Renal pelvis (tissue), 12 donors: ENCODE data around the gene TMEM183A. TPM values are rescaled to one million over a fixed set of nuclear protein-coding genes. Genes with fewer than 3 reads are reported as not detected.
A peak's percentile ranks its signal among the peaks of the same experiment; 100 is the strongest.

Experiments used
- DNase-seq: peaks from one replicate; pipeline ENCODE4 v3.0.0-alpha.2; 2013
- long read RNA-seq, 16 experiments: transcript quantifications; one replicate each; lab custom pipeline, GENCODE V29; 2026
- polyA plus RNA-seq, 3 donors: library from polyadenylated mRNA; unstranded; fragments of 120-200 nt; gene quantifications; one replicate each; pipeline ENCODE4 v1.2.1, GENCODE V29; 2013; ENCODE audit not compliant: insufficient read length in 3 of 3

The TMEM183A gene
- 10 to 100 TPM; 72.6 to 78.1 (median 73.3) TPM for polyA plus RNA-seq
- long read RNA-seq, donor 1, transcript TMEM183A-201 (8 exons, 3,019 nt) = major isoform, 15 of 41 reads
- long read RNA-seq, donor 1, partial matches to known transcripts = 18 of 41 reads
- long read RNA-seq, donor 1, other reads (novel, unspliced or antisense) = 6 of 41 reads
- long read RNA-seq, donor 2, transcript TMEM183A-201 (8 exons, 3,019 nt) = major isoform, 25 of 62 reads
- long read RNA-seq, donor 2, partial matches to known transcripts = 29 of 62 reads
- long read RNA-seq, donor 2, other reads (novel, unspliced or antisense) = 5 of 62 reads
- long read RNA-seq, donor 3, transcript TMEM183A-201 (8 exons, 3,019 nt) = major isoform, 14 of 42 reads
- long read RNA-seq, donor 3, partial matches to known transcripts = 22 of 42 reads
- long read RNA-seq, donor 3, other reads (novel, unspliced or antisense) = 5 of 42 reads
- long read RNA-seq, donor 4, transcript TMEM183A-201 (8 exons, 3,019 nt) = major isoform, 18 of 49 reads
- long read RNA-seq, donor 4, partial matches to known transcripts = 22 of 49 reads
- long read RNA-seq, donor 4, other reads (novel, unspliced or antisense) = 8 of 49 reads
- long read RNA-seq, donor 5, transcript TMEM183A-201 (8 exons, 3,019 nt) = major isoform, 9 of 11 reads
- long read RNA-seq, donor 5, partial matches to known transcripts = 0 of 11 reads
- long read RNA-seq, donor 5, other reads (novel, unspliced or antisense) = 0 of 11 reads
- long read RNA-seq, donor 6, transcript TMEM183A-201 (8 exons, 3,019 nt) = major isoform, 19 of 64 reads
- long read RNA-seq, donor 6, partial matches to known transcripts = 39 of 64 reads
- long read RNA-seq, donor 6, other reads (novel, unspliced or antisense) = 6 of 64 reads
- long read RNA-seq, donor 7, transcript TMEM183A-201 (8 exons, 3,019 nt) = major isoform, 16 of 61 reads
- long read RNA-seq, donor 7, partial matches to known transcripts = 44 of 61 reads
- long read RNA-seq, donor 7, other reads (novel, unspliced or antisense) = 0 of 61 reads
- long read RNA-seq, donor 8, transcript TMEM183A-201 (8 exons, 3,019 nt) = major isoform, 9 of 16 reads
- long read RNA-seq, donor 8, partial matches to known transcripts = 7 of 16 reads
- long read RNA-seq, donor 8, other reads (novel, unspliced or antisense) = 0 of 16 reads
- long read RNA-seq, donor 9, transcript TMEM183A-201 (8 exons, 3,019 nt) = major isoform, 20 of 52 reads
- long read RNA-seq, donor 9, partial matches to known transcripts = 27 of 52 reads
- long read RNA-seq, donor 9, other reads (novel, unspliced or antisense) = 5 of 52 reads
- long read RNA-seq, donor 10, transcript TMEM183A-201 (8 exons, 3,019 nt) = major isoform, 10 of 31 reads
- long read RNA-seq, donor 10, partial matches to known transcripts = 20 of 31 reads
- long read RNA-seq, donor 10, other reads (novel, unspliced or antisense) = 0 of 31 reads
- long read RNA-seq, donor 11, transcript TMEM183A-201 (8 exons, 3,019 nt) = major isoform, 11 of 30 reads
- long read RNA-seq, donor 11, partial matches to known transcripts = 19 of 30 reads
- long read RNA-seq, donor 11, other reads (novel, unspliced or antisense) = 0 of 30 reads
- long read RNA-seq, donor 12, transcript TMEM183A-201 (8 exons, 3,019 nt) = major isoform, 8 of 47 reads
- long read RNA-seq, donor 12, partial matches to known transcripts = 29 of 47 reads
- long read RNA-seq, donor 12, other reads (novel, unspliced or antisense) = 9 of 47 reads
- long read RNA-seq, donor 13, transcript TMEM183A-201 (8 exons, 3,019 nt) = major isoform, 5 of 20 reads
- long read RNA-seq, donor 13, partial matches to known transcripts = 15 of 20 reads
- long read RNA-seq, donor 13, other reads (novel, unspliced or antisense) = 0 of 20 reads
- long read RNA-seq, donor 14 = 0 reads
- long read RNA-seq, donor 15, transcript TMEM183A-201 (8 exons, 3,019 nt) = major isoform, 26 of 74 reads
- long read RNA-seq, donor 15, partial matches to known transcripts = 40 of 74 reads
- long read RNA-seq, donor 15, other reads (novel, unspliced or antisense) = 8 of 74 reads
- long read RNA-seq, donor 16, transcript TMEM183A-201 (8 exons, 3,019 nt) = major isoform, 27 of 68 reads
- long read RNA-seq, donor 16, partial matches to known transcripts = 34 of 68 reads
- long read RNA-seq, donor 16, other reads (novel, unspliced or antisense) = 6 of 68 reads

- DNase-seq = peak; percentile 98
Measured at GRCh38 chr1:203006948-203007871, at the start of gene TMEM183A. Gene TMEM183A (plus strand): TSS chr1:203007374. CDS start chr1:203007466, 92 bp downstream.

- DNase-seq = peak; percentile 88
Measured at GRCh38 chr1:202957733-202958543, 49.2 kb upstream of the TMEM183A start, which contains the start of gene ADIPOR1. Gene ADIPOR1 (minus strand): TSS chr1:202958312. CDS start chr1:202951070, 7,242 bp downstream.

- no peak for DNase-seq
Measured at GRCh38 chr1:202958544-202959275, 48.5 kb upstream of the TMEM183A start.

GRCh38 chr1:202959276-202959620 is 47.9 kb upstream of the TMEM183A start:
- no peak for DNase-seq

- no peak for DNase-seq
Measured at GRCh38 chr1:202961220-202961880, 45.8 kb upstream of the TMEM183A start.

GRCh38 chr1:202964791-202965410 is 42.3 kb upstream of the TMEM183A start:
- DNase-seq = no peak

- no peak for DNase-seq
Measured at GRCh38 chr1:202965422-202965821, 41.8 kb upstream of the TMEM183A start.

GRCh38 chr1:202966006-202966898 is 40.9 kb upstream of the TMEM183A start:
- DNase-seq = no peak

GRCh38 chr1:202967684-202968281 is 39.4 kb upstream of the TMEM183A start:
- no peak for DNase-seq

- DNase-seq = no peak
Measured at GRCh38 chr1:202968351-202968750, 38.8 kb upstream of the TMEM183A start.

GRCh38 chr1:202968895-202969295 is 38.3 kb upstream of the TMEM183A start:
- DNase-seq = peak; percentile 55

- DNase-seq = no peak
Measured at GRCh38 chr1:202972046-202972445, 35.1 kb upstream of the TMEM183A start.

GRCh38 chr1:202974856-202975255 is 32.3 kb upstream of the TMEM183A start:
- no peak for DNase-seq

GRCh38 chr1:202976633-202977032 is 30.5 kb upstream of the TMEM183A start:
- no peak for DNase-seq
